IPS-18a (cell line): ENCODE results near the gene BCL2.

ENCODE experiments used
- H3K27ac ChIP-seq: one replicate; pipeline ENCODE4 v1.5.1; 2013; ENCODE audit warnings: low read length
- H3K27me3 ChIP-seq: one replicate; pipeline ENCODE4 v1.6.1; 2013; ENCODE audit warnings: mild to moderate bottlenecking, low read length; ENCODE audit not compliant: control insufficient read depth, insufficient read depth
- H3K36me3 ChIP-seq: one replicate; pipeline ENCODE4 v1.6.1; 2013; ENCODE audit warnings: low read depth, low read length; ENCODE audit not compliant: control insufficient read depth
- H3K4me1 ChIP-seq: one replicate; pipeline ENCODE4 v1.6.1; 2013; ENCODE audit warnings: low read depth, low read length; ENCODE audit not compliant: control insufficient read depth
- H3K4me3 ChIP-seq: one replicate; pipeline ENCODE4 v1.5.1; 2013; ENCODE audit warnings: low read length
- H3K9ac ChIP-seq: one replicate; pipeline ENCODE4 v1.6.1; 2013; ENCODE audit warnings: mild to moderate bottlenecking, low read length, moderate library complexity
- H3K9me3 ChIP-seq: one replicate; pipeline ENCODE4 v1.6.1; 2013; ENCODE audit warnings: low read depth, low read length; ENCODE audit not compliant: control insufficient read depth

BCL2 gene

GRCh38 chr18:63322908-63323634 lies 3.5 kb upstream of the BCL2 start:
- no peak overlapping the region for H3K4me3 ChIP-seq
- H3K27ac ChIP-seq, result no peak overlapping the region
- no peaks in the 10 kb centered on the region for H3K9me3 ChIP-seq
- H3K9ac ChIP-seq, result no peak overlapping the region
- H3K27me3 ChIP-seq, result peaks cover 29% of the 10 kb centered on the region
- peaks cover 16% of the 10 kb centered on the region for H3K4me1 ChIP-seq
- H3K36me3 ChIP-seq, result no peaks in the 10 kb centered on the region

- no peak overlapping the region for H3K4me3 ChIP-seq
- H3K4me1 ChIP-seq, result peaks cover 16% of the 10 kb centered on the region
- no peak overlapping the region for H3K9ac ChIP-seq
- no peaks in the 10 kb centered on the region for H3K36me3 ChIP-seq
- no peak overlapping the region for H3K27ac ChIP-seq
- no peaks in the 10 kb centered on the region for H3K9me3 ChIP-seq
- peaks cover 37% of the 10 kb centered on the region for H3K27me3 ChIP-seq
Observed at GRCh38 chr18:63322206-63322605, 2.6 kb upstream of the BCL2 start.

GRCh38 chr18:63321291-63321690 lies 1.7 kb upstream of the BCL2 start:
- H3K9ac ChIP-seq, result no peak overlapping the region

GRCh38 chr18:63320975-63321265 lies 1.4 kb upstream of the BCL2 start:
- Histone ChIP-seq H3K27ac (no peak overlapping the region), H3K9ac (peak overlapping the region; percentile 68), H3K36me3 (no peaks in the 10 kb centered on the region), H3K27me3 (peaks cover 45% of the 10 kb centered on the region), H3K4me1 (peaks cover 16% of the 10 kb centered on the region), H3K4me3 (peak overlapping the region; percentile 59), H3K9me3 (no peaks in the 10 kb centered on the region)

More at GRCh38 chr18:63321291-63321690, 1.7 kb upstream of the BCL2 start:
- no peaks in the 10 kb centered on the region for H3K9me3 ChIP-seq
- no peak overlapping the region for H3K27ac ChIP-seq
- H3K27me3 ChIP-seq, result peaks cover 45% of the 10 kb centered on the region
- H3K4me3 ChIP-seq, result peak overlapping the region; percentile 59
- H3K4me1 ChIP-seq, result peaks cover 16% of the 10 kb centered on the region
- H3K36me3 ChIP-seq, result no peaks in the 10 kb centered on the region

GRCh38 chr18:63320123-63320974 lies 780 bp upstream of the BCL2 start:
- H3K27me3 ChIP-seq, result peaks cover 45% of the 10 kb centered on the region
- no peaks in the 10 kb centered on the region for H3K9me3 ChIP-seq
- peaks cover 16% of the 10 kb centered on the region for H3K4me1 ChIP-seq
- H3K9ac ChIP-seq, result peak overlapping the region; percentile 68
- H3K27ac ChIP-seq, result no peak overlapping the region
- H3K36me3 ChIP-seq, result no peaks in the 10 kb centered on the region
- peak overlapping the region; percentile 59 for H3K4me3 ChIP-seq

GRCh38 chr18:63318889-63319382 lies 633 bp downstream of the BCL2 start:
- Histone ChIP-seq H3K36me3 (no peaks in the 10 kb centered on the region), H3K9ac (peak overlapping the region; percentile 26), H3K4me3 (peak overlapping the region; percentile 85), H3K4me1 (peaks cover 16% of the 10 kb centered on the region), H3K9me3 (no peaks in the 10 kb centered on the region), H3K27me3 (peaks cover 45% of the 10 kb centered on the region), H3K27ac (no peak overlapping the region)

GRCh38 chr18:63317982-63318888 lies 1.3 kb downstream of the BCL2 start:
- Histone ChIP-seq H3K9ac (no peak overlapping the region), H3K4me3 (peak overlapping the region; percentile 85), H3K9me3 (no peaks in the 10 kb centered on the region), H3K27me3 (peaks cover 45% of the 10 kb centered on the region), H3K27ac (no peak overlapping the region), H3K4me1 (peaks cover 16% of the 10 kb centered on the region), H3K36me3 (no peaks in the 10 kb centered on the region)

GRCh38 chr18:63317556-63317946 lies 2.0 kb downstream of the BCL2 start:
- Histone ChIP-seq H3K27ac (no peak overlapping the region), H3K4me3 (peak overlapping the region; percentile 85), H3K36me3 (no peaks in the 10 kb centered on the region), H3K9ac (no peak overlapping the region), H3K4me1 (peaks cover 12% of the 10 kb centered on the region), H3K9me3 (no peaks in the 10 kb centered on the region), H3K27me3 (peaks cover 45% of the 10 kb centered on the region)

GRCh38 chr18:63316612-63317555 lies 2.7 kb downstream of the BCL2 start:
- peaks cover 11% of the 10 kb centered on the region for H3K4me1 ChIP-seq
- no peak overlapping the region for H3K4me3 ChIP-seq
- H3K27ac ChIP-seq, result no peak overlapping the region
- no peaks in the 10 kb centered on the region for H3K9me3 ChIP-seq
- H3K9ac ChIP-seq, result no peak overlapping the region
- H3K36me3 ChIP-seq, result no peaks in the 10 kb centered on the region
- peaks cover 44% of the 10 kb centered on the region for H3K27me3 ChIP-seq

GRCh38 chr18:63315876-63316275 lies 3.7 kb downstream of the BCL2 start:
- no peak overlapping the region for H3K27ac ChIP-seq
- no peaks in the 10 kb centered on the region for H3K36me3 ChIP-seq
- no peak overlapping the region for H3K4me3 ChIP-seq
- peaks cover 34% of the 10 kb centered on the region for H3K27me3 ChIP-seq
- H3K9me3 ChIP-seq, result no peaks in the 10 kb centered on the region
- no peak overlapping the region for H3K9ac ChIP-seq
- peaks cover 8% of the 10 kb centered on the region for H3K4me1 ChIP-seq
